ENCODE data around the gene IDH3B. TPM values are rescaled to one million over a fixed set of nuclear protein-coding genes. Genes with fewer than 3 reads are reported as not detected.

IDH3B gene
- total and polyA plus RNA-seq, 2 of the 8 experiments (the other 6 are each of a cell fraction or from before 2014, with no cell fraction given) = 110 to 167 TPM

- Histone ChIP-seq H3K79me1 (ENCODE audit: low read depth, low read length) (no peaks in the 10 kb centered on the region), H2BK20ac (ENCODE audit: low read length) (no peak overlapping the region), H3K14ac (ENCODE audit: insufficient read length) (no peak overlapping the region), H3K9me3 (ENCODE audit: insufficient read depth in 2 of 2, low read depth in 1 of 2, low read length in 1 of 2) (no peaks in the 10 kb centered on the region), H3K23ac (ENCODE audit: insufficient read length) (no peak overlapping the region), H3K79me2 (ENCODE audit: control insufficient read depth in 1 of 2, insufficient read depth in 2 of 2, low read length in 2 of 2) (no peaks in the 10 kb centered on the region), H4K20me1 (replicated peaks in 1 of 2; ENCODE audit: control insufficient read depth in 1 of 2, insufficient read depth in 2 of 2, low read length in 2 of 2) (no peaks in the 10 kb centered on the region), H3K56ac (replicated peaks; ENCODE audit: insufficient read length, low read depth, low read length) (no peak overlapping the region), H3K23me2 (ENCODE audit: low read depth, low read length) (no peaks in the 10 kb centered on the region), H2BK5ac (ENCODE audit: low read depth, low read length) (no peak overlapping the region), H4K8ac (ENCODE audit: extremely low read depth, insufficient read depth, low read length) (no peak overlapping the region), H2BK15ac (ENCODE audit: low read length) (0 out of 2 replicates have a peak overlapping the region, but pooled peaks have one; percentile 61), H3K9ac (replicated peaks in 1 of 4; ENCODE audit: extremely low read depth in 1 of 4, low read depth in 3 of 4, low read length in 3 of 4) (peak overlapping the region in 1 of 4 experiments; percentile 4; a peak in 1 of 7 replicates), H3K27ac (ENCODE audit: low read depth, low read length) (no peak overlapping the region), H3K4me1 (replicated peaks in 1 of 4; ENCODE audit: control insufficient read depth in 3 of 4, insufficient read depth in 4 of 4, low read length in 3 of 4) (0 out of 7 replicates have a peak, but pooled peaks cover 0 to 4% (median 0%) of the 10 kb centered on the region in 4 experiments), H2BK120ac (replicated peaks; ENCODE audit: low read depth, low read length) (no peak overlapping the region), H3K4ac (replicated peaks; ENCODE audit: insufficient read length, low read depth, low read length) (no peak overlapping the region), H3K18ac (ENCODE audit: extremely low read depth, low read length) (no peak overlapping the region), H2BK12ac (ENCODE audit: low read depth, low read length) (no peak overlapping the region), H3K4me2 (ENCODE audit: insufficient read depth in 1 of 2, low read depth in 2 of 2, low read length in 2 of 2) (no peak overlapping the region), H4K5ac (ENCODE audit: insufficient read length, low read depth, low read length) (no peak overlapping the region), H2AFZ (ENCODE audit: low read length) (no peak overlapping the region; the same call in 1 of the 2 replicates), H3K27me3 (replicated peaks in 1 of 4; ENCODE audit: control insufficient read depth in 3 of 4, extremely low read depth in 1 of 4, insufficient read depth in 3 of 4, low read length in 3 of 4) (no peaks in the 10 kb centered on the region; a peak in 3 of 7 replicates), H4K91ac (replicated peaks; ENCODE audit: insufficient read length, low read length) (no peak overlapping the region), H3K36me3 (ENCODE audit: control insufficient read depth in 2 of 4, insufficient read depth in 4 of 4, low read length in 3 of 4) (no peaks in the 10 kb centered on the region), H2AK5ac (ENCODE audit: low read depth, low read length) (no peak overlapping the region), H3K4me3 (ENCODE audit: extremely low read depth in 1 of 4, insufficient read depth in 2 of 4, low read depth in 3 of 4, low read length in 4 of 4) (no peak overlapping the region)
- ChIA-PET CTCF (ENCODE audit: partially characterized antibody) (interaction anchor here (0.8 to 2.2 kb wide), 19 partner anchors 10 to 499 kb away, joined by 3 to 12 read pairs (median 4); no protein-coding TSS in a partner anchor), POLR2A (ENCODE audit: partially characterized antibody) (interaction anchor here (0.9 to 28.5 kb wide), 4 partner anchors 9 to 209 kb away, joined by 3 to 463 read pairs (median 11); partner anchors contain the start of genes IDH3B and NOP56)
- WGBS, 2 experiments (ENCODE audit: extremely low coverage in 1 of 2, insufficient coverage in 1 of 2, insufficient read length in 1 of 2, insufficient replicate concordance in 2 of 2, low coverage in 1 of 2, low lambda C conversion rate in 2 of 2, missing lambda C conversion rate in 1 of 2) = 91% methylated on average over 3 of the region's 3 CpGs; no CpG with 5 or more reads in 1 of the 2 experiments
- no peak for FAIRE-seq
- DNase-seq (ENCODE audit: low read depth in 1 of 2, low spot score in 2 of 2) = no peak
- TF ChIP-seq ZNF274 (IDR thresholded peaks at IDR 0.05; ENCODE audit: borderline replicate concordance, extremely low read depth, low read length) (no peak), SIX5 (IDR thresholded peaks at IDR 0.05; ENCODE audit: low read depth, low read length) (no peak), NANOG (IDR thresholded peaks at IDR 0.05; ENCODE audit: insufficient read depth, low read depth, low read length, poor library complexity, severe bottlenecking) (no peak), RNF2 (IDR thresholded peaks at IDR 0.05; ENCODE audit: borderline replicate concordance, low read depth, low read length, missing control alignments, poor library complexity, severe bottlenecking) (no peak), CREB1 (IDR thresholded peaks at IDR 0.05) (no peak), KDM1A (IDR thresholded peaks at IDR 0.05; ENCODE audit: borderline replicate concordance, low read length) (no peak), JUND (IDR thresholded peaks at IDR 0.05; ENCODE audit: low read length) (no peak)
- TF ChIP-seq, protein P1, sequence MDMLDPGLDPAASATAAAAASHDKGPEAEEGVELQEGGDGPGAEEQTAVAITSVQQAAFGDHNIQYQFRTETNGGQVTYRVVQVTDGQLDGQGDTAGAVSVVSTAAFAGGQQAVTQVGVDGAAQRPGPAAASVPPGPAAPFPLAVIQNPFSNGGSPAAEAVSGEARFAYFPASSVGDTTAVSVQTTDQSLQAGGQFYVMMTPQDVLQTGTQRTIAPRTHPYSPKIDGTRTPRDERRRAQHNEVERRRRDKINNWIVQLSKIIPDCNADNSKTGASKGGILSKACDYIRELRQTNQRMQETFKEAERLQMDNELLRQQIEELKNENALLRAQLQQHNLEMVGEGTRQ (IDR thresholded peaks at IDR 0.05; ENCODE audit: low read length) = no peak
These were observed 8.4 kb upstream of the IDH3B start for GRCh38 chr20:2672446-2672845.

All from H1 (cell line).